Measurements from ENCODE around the gene MXD1. TPM values are rescaled to one million over a fixed set of nuclear protein-coding genes. Genes with fewer than 3 reads are reported as not detected.

MXD1 gene
- total RNA-seq, 6 experiments from 2014 or later = 3.5 to 13.1 (median 4.3) TPM

DNA sequence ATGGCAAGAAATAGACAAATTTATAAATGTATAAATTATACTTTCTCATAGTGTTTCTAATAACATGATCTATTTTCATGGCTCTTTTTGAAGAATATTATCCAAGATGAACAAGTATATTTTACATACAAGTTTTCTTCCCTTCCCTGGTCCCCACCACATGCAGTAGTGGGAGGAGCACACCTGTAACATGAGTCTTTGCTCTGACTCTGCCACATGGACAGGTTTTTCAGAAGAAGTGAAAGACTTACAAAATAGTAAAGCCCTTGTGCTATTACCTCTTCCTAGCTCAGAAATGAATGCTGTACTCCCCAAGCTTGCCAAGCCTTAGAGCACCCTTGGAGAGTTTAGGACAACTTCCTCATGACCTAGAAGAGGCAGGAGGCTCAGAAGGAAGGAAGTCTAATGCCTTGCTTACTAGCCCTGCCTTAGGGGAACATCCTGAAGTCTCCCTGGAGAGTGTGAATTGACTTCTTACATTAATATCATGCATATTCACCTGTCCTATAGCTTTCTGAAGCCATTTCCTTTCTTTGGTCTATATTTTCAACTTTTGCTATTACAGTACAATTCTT, 18.4 kb downstream of the MXD1 start:
- H3K9me3 ChIP-seq = no peaks in the 10 kb centered on the region
- peaks cover 0 to 12% (median 0%) of the 10 kb centered on the region in 4 donors for H3K4me1 ChIP-seq
- no peak for TF ChIP-seq POLR2A (IDR thresholded peaks at IDR 0.05)
- TF ChIP-seq, protein P1, sequence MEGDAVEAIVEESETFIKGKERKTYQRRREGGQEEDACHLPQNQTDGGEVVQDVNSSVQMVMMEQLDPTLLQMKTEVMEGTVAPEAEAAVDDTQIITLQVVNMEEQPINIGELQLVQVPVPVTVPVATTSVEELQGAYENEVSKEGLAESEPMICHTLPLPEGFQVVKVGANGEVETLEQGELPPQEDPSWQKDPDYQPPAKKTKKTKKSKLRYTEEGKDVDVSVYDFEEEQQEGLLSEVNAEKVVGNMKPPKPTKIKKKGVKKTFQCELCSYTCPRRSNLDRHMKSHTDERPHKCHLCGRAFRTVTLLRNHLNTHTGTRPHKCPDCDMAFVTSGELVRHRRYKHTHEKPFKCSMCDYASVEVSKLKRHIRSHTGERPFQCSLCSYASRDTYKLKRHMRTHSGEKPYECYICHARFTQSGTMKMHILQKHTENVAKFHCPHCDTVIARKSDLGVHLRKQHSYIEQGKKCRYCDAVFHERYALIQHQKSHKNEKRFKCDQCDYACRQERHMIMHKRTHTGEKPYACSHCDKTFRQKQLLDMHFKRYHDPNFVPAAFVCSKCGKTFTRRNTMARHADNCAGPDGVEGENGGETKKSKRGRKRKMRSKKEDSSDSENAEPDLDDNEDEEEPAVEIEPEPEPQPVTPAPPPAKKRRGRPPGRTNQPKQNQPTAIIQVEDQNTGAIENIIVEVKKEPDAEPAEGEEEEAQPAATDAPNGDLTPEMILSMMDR (IDR thresholded peaks at IDR 0.05) = no peak
- intact Hi-C loops (cut with DNase I) = loop anchor here in 1 of 2 donors (10.0 kb wide), 1 partner anchor 131 kb away; no protein-coding TSS in a partner anchor
- ATAC-seq = peak; percentile 43 to 61 (median 52)
- no peak overlapping the region for H3K4me3 ChIP-seq
- H3K36me3 ChIP-seq = peaks cover 3 to 31% (median 11%) of the 10 kb centered on the region in 4 donors
- H3K27ac ChIP-seq = peak overlapping the region in 1 of 3 donors; percentile 9
- DNase-seq = no peak
- H3K27me3 ChIP-seq = no peaks in the 10 kb centered on the region

DNA sequence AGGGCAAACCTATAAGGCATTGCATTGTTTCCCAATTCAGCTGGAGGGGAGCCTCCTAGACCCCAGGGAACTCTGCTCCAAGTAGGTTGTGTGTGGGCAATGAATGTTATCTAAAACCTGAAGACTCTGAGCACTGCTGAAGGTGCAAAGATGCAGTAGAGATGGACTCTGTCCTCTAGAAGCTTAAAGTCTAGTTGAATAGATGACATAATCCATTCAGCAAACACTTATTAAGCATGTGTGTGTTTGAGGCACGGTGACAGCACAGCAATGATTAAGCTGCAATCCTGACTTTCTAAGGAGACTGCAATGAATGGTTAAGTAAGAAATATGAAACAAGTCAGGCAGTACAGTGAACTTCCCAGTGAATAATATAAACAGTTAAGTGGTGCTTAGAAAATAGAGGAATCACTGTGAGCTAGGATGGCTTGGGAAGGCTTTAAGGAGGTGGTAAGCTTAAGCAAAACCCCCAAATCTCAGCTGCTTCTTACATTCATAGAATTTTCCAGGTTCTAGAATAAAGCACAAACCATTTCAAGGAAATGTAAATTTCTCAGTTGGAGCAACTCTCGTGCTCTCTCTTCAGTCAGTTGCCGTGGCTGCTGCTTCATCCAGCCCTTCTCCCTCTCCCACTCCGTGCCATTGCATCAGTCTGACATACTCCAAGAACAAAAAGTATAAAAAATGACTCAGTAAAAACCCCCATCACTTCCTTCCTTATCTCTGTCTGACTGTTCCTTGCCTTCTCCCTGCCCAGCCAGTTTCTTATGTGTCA, 19.1 kb downstream of the MXD1 start:
- TF ChIP-seq, protein P1 (IDR thresholded peaks at IDR 0.05) = no peak
- no peak for TF ChIP-seq POLR2A (IDR thresholded peaks at IDR 0.05)
- Histone ChIP-seq H3K27ac (peak overlapping the region in 1 of 3 donors; percentile 25), H3K4me1 (peaks cover 0 to 12% (median 0%) of the 10 kb centered on the region in 4 donors), H3K4me3 (no peak overlapping the region), H3K27me3 (no peaks in the 10 kb centered on the region), H3K9me3 (no peaks in the 10 kb centered on the region), H3K36me3 (peaks cover 6 to 38% (median 13%) of the 10 kb centered on the region in 4 donors)
- DNase-seq (no peak), ATAC-seq (peak; percentile 40 to 87 (median 70))
- 32% methylated on average over 4 of the region's 4 CpGs for WGBS (ENCODE audit: insufficient coverage, low coverage, low lambda C conversion rate, missing lambda C conversion rate)
- intact Hi-C loops (cut with DNase I) = loop anchor here in 1 of 2 donors (10.0 kb wide), 1 partner anchor 131 kb away; no protein-coding TSS in a partner anchor

DNA sequence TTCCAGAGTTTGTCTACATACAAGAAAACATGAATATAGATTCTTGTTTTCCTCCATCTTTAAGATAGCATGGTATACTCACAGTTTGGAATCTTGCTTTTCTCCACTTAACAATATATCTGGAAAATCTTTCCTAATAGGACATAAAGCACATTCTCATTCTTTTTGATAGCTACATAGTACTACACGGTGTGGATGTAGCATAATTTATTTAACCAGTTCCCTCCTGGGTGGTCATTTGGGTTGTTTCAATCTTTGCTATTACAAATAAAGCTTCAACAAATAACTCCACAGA, 19.7 kb downstream of the MXD1 start:
- Histone ChIP-seq H3K36me3 (peaks cover 6 to 42% (median 13%) of the 10 kb centered on the region in 4 donors), H3K27me3 (no peaks in the 10 kb centered on the region), H3K4me1 (peaks cover 0 to 13% (median 0%) of the 10 kb centered on the region in 4 donors), H3K27ac (peak overlapping the region in 1 of 3 donors; percentile 25), H3K4me3 (no peak overlapping the region), H3K9me3 (no peaks in the 10 kb centered on the region)
- intact Hi-C loops (cut with DNase I) = loop anchor here in 1 of 2 donors (10.0 kb wide), 1 partner anchor 130 kb away; no protein-coding TSS in a partner anchor
- DNase-seq (no peak), ATAC-seq (no peak)
- TF ChIP-seq POLR2A (IDR thresholded peaks at IDR 0.05) = no peak
- TF ChIP-seq, protein P1 (IDR thresholded peaks at IDR 0.05) = no peak
- 54% methylated on average over 1 of the region's 1 CpG for WGBS (ENCODE audit: insufficient coverage, low coverage, low lambda C conversion rate, missing lambda C conversion rate)

DNA sequence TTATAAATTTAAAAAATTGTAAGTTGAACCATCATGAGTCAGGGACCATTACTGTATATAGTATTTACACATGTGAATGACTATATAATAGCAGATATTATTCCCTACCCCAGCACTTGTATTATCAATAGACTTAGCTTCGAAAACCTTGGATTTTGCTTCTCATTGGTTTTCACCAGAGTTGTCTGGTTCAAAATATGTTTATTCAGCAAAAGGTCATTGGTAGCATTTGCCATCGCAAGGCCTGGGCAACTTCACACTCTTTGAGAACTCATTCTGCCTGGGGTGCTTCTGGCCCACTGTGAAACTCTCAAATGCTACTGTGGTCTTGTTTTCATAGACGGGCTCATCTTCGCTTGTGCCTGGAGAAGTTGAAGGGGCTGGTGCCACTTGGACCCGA, 20.1 kb downstream of the MXD1 start:
- 92% methylated on average over 5 of the region's 5 CpGs for WGBS (ENCODE audit: insufficient coverage, low coverage, low lambda C conversion rate, missing lambda C conversion rate)

More for the DNA sequence above, 20.1 kb downstream of the MXD1 start:
- H3K4me3 ChIP-seq = no peak overlapping the region
- intact Hi-C loops (cut with DNase I) = loop anchor here in 1 of 2 donors (10.0 kb wide), 1 partner anchor 130 kb away; no protein-coding TSS in a partner anchor
- peaks cover 6 to 45% (median 13%) of the 10 kb centered on the region in 4 donors for H3K36me3 ChIP-seq
- ATAC-seq (no peak), DNase-seq (no peak)
- H3K27ac ChIP-seq = no peak overlapping the region
- peaks cover 0 to 18% (median 0%) of the 10 kb centered on the region in 4 donors for H3K4me1 ChIP-seq
- TF ChIP-seq, protein P1 (IDR thresholded peaks at IDR 0.05) = no peak
- TF ChIP-seq POLR2A (IDR thresholded peaks at IDR 0.05) = no peak
- H3K27me3 ChIP-seq = no peaks in the 10 kb centered on the region
- H3K9me3 ChIP-seq = no peaks in the 10 kb centered on the region
